ENCODE results near the gene C11orf98. TPM values are rescaled to one million over a fixed set of nuclear protein-coding genes. Genes with fewer than 3 reads are reported as not detected.
A peak's percentile ranks its signal among the peaks of the same experiment; 100 is the strongest.
"Not testable (repeated sequence)": the region's sequence is repeated elsewhere in the genome, so short reads cannot be mapped to it uniquely, and the experiment has no call there.

C11orf98 gene
- total RNA-seq, 1 donor from 2014 or later = 76.5 TPM

GRCh38 chr11:62705880-62706849 is 41.2 kb upstream of the C11orf98 start:
- Histone ChIP-seq H3K4me3 (ENCODE audit: low read depth, low read length) (peak overlapping the region; percentile 59), H3K36me3 (ENCODE audit: control insufficient read depth, insufficient read depth, low read length) (peaks cover 2% of the 10 kb centered on the region), H3K27me3 (ENCODE audit: control insufficient read depth, insufficient read depth, low read length) (no peaks in the 10 kb centered on the region)
- peak; percentile 72 for DNase-seq (ENCODE audit: low read depth)
- TF ChIP-seq, protein P1, sequence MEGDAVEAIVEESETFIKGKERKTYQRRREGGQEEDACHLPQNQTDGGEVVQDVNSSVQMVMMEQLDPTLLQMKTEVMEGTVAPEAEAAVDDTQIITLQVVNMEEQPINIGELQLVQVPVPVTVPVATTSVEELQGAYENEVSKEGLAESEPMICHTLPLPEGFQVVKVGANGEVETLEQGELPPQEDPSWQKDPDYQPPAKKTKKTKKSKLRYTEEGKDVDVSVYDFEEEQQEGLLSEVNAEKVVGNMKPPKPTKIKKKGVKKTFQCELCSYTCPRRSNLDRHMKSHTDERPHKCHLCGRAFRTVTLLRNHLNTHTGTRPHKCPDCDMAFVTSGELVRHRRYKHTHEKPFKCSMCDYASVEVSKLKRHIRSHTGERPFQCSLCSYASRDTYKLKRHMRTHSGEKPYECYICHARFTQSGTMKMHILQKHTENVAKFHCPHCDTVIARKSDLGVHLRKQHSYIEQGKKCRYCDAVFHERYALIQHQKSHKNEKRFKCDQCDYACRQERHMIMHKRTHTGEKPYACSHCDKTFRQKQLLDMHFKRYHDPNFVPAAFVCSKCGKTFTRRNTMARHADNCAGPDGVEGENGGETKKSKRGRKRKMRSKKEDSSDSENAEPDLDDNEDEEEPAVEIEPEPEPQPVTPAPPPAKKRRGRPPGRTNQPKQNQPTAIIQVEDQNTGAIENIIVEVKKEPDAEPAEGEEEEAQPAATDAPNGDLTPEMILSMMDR (IDR thresholded peaks at IDR 0.05; ENCODE audit: insufficient read depth, low read length, poor library complexity, severe bottlenecking) = no peak

DNA sequence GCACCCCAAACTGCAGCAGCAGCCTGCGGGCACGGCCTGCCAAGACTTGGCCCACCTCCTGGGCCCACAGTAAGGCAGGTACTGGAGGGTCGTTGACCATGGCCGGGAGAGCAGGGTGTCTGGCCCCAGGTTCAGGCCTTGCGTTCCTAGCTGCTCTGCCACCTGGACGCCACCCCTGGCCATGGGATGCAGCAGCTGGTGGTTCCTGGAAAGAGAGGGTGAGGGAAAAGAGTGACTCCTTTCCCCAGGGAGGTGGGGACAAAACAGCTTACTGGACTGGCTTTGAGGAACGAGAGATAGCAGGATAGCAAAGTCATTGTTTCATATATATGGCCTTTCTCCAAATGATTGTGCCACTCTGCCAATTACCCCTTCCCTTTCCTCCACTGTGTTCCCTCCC is 40.4 kb upstream of the C11orf98 start:
- Histone ChIP-seq H3K4me3 (ENCODE audit: low read depth, low read length) (peak overlapping the region; percentile 59), H3K36me3 (ENCODE audit: control insufficient read depth, insufficient read depth, low read length) (peaks cover 2% of the 10 kb centered on the region), H3K27me3 (ENCODE audit: control insufficient read depth, insufficient read depth, low read length) (no peaks in the 10 kb centered on the region)
- TF ChIP-seq, protein P1 (IDR thresholded peaks at IDR 0.05; ENCODE audit: insufficient read depth, low read length, poor library complexity, severe bottlenecking) = peak; percentile 16
- no peak for DNase-seq (ENCODE audit: low read depth)

GRCh38 chr11:62703921-62704320 is 38.9 kb upstream of the C11orf98 start:
- not testable (repeated sequence) for H3K36me3 ChIP-seq (ENCODE audit: control insufficient read depth, insufficient read depth, low read length)

DNA sequence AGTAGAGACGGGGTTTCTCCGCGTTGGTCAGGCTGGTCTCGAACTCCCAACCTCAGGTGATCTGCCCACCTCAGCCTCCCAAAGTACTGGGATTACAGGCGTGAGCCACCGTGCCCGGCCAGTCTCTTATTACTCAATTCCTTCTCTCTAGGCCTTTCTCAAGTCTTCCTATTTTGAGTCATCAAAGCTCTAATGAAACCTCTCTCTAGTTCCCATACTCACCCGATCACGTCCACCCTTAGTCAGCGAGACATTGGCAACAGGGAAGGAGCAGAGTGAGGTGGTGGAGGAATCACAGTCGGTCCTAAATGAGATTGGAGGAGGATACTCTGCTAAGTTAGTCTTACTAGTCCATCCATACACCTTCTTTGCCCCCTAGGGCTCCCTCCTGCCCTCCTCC is 37.2 kb upstream of the C11orf98 start:
- H3K27me3 ChIP-seq (ENCODE audit: control insufficient read depth, insufficient read depth, low read length) = no peaks in the 10 kb centered on the region
- no peaks in the 10 kb centered on the region for H3K36me3 ChIP-seq (ENCODE audit: control insufficient read depth, insufficient read depth, low read length)
- TF ChIP-seq, protein P1 (IDR thresholded peaks at IDR 0.05; ENCODE audit: insufficient read depth, low read length, poor library complexity, severe bottlenecking) = no peak
- no peak for DNase-seq (ENCODE audit: low read depth)
- no peak overlapping the region for H3K4me3 ChIP-seq (ENCODE audit: low read depth, low read length)

More at GRCh38 chr11:62703921-62704320, 38.9 kb upstream of the C11orf98 start:
- not testable (repeated sequence) for H3K4me3 ChIP-seq (ENCODE audit: low read depth, low read length); H3K27me3 ChIP-seq (ENCODE audit: control insufficient read depth, insufficient read depth, low read length); DNase-seq (ENCODE audit: low read depth)

- TF ChIP-seq, protein P1 (IDR thresholded peaks at IDR 0.05; ENCODE audit: insufficient read depth, low read length, poor library complexity, severe bottlenecking) = peak; percentile 85
- Histone ChIP-seq H3K4me3 (ENCODE audit: low read depth, low read length) (no peak overlapping the region), H3K27me3 (ENCODE audit: control insufficient read depth, insufficient read depth, low read length) (no peaks in the 10 kb centered on the region), H3K36me3 (ENCODE audit: control insufficient read depth, insufficient read depth, low read length) (no peaks in the 10 kb centered on the region)
- no peak for DNase-seq (ENCODE audit: low read depth)
These were observed 29.6 kb upstream of the C11orf98 start for GRCh38 chr11:62694455-62695167.

GRCh38 chr11:62693624-62694023 is 28.6 kb upstream of the C11orf98 start:
- not testable (repeated sequence) for H3K4me3 ChIP-seq (ENCODE audit: low read depth, low read length); DNase-seq (ENCODE audit: low read depth); H3K27me3 ChIP-seq (ENCODE audit: control insufficient read depth, insufficient read depth, low read length); H3K36me3 ChIP-seq (ENCODE audit: control insufficient read depth, insufficient read depth, low read length)
